Measurements from ENCODE around the gene NRP2.
A peak's percentile ranks its signal among the peaks of the same experiment; 100 is the strongest.

DNA sequence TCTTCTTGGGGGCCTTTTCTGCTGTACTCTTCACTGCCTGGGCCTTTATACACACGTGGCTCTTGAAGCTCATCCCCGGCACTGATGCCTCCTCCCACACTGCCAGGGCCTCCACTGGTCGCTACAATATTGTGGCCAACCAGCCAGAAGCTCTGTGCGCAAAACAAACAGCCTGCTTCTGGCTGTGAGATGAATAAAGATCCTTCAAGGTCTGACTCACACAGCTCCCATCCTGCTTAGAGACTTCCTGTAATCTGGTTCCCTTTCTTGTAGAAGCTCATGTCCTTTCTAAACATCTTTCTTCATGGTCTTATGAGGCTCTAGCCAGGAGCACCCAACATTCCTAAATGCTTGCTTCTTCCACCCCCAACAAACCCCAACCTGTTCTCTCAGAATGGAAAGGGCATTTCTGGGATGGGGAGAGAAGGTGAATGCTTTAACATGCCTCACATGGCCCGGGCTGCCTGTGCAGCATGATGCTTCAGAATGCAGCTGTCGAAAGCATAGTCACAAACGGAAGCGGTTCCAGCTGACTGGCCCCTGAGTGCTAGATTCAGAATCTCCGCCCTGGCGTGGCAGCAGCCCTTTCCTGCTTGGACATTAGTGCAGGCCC lies 24.6 kb downstream of the NRP2 start:
- TF ChIP-seq CTCF (IDR thresholded peaks at IDR 0.05 in 8 of 11, conservative IDR thresholded peaks at IDR 0.05 in 3 of 11): no peak
- TF ChIP-seq POLR2A (IDR thresholded peaks at IDR 0.05): no peak
- TF ChIP-seq POLR2AphosphoS5 (IDR thresholded peaks at IDR 0.05): peak in 2 of 3 donors; percentile 61 to 68
